NB4 (cell line): ENCODE measurements around the gene TNRC18.

ENCODE experiments used
- POLR2A ChIP-seq: IDR thresholded peaks from 2 replicates; pipeline ENCODE4 v1.6.1; 2011; ENCODE audit warnings: mild to moderate bottlenecking; ENCODE audit not compliant: insufficient read length; ENCODE audit errors: extremely low read depth
- TF ChIP-seq, protein P1 (sequence below): IDR thresholded peaks from one replicate; pipeline ENCODE4 v1.5.1; 2012; ENCODE audit warnings: low read depth, low read length

DNA sequence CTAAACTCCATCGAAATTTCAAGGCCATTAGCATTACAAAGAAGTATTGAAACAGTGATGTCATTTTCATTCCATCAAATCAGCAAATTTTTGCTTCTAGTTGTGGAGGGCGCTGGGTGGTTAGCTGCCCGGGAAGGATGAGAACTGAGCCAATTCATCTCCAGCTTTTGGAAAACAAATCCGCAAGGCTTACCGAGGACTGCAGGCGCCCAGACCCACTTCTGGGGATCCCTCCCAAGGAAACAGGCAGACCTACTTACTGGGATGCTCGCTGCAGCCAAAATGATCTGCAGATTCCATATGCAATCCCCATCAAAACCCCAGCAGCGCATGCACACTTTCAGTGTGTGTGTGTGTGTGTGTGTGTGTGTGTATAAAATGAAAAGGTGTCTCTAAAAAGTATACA, 19.2 kb downstream of the TNRC18 start:
- TF ChIP-seq POLR2A: no peak
- TF ChIP-seq, protein P1, sequence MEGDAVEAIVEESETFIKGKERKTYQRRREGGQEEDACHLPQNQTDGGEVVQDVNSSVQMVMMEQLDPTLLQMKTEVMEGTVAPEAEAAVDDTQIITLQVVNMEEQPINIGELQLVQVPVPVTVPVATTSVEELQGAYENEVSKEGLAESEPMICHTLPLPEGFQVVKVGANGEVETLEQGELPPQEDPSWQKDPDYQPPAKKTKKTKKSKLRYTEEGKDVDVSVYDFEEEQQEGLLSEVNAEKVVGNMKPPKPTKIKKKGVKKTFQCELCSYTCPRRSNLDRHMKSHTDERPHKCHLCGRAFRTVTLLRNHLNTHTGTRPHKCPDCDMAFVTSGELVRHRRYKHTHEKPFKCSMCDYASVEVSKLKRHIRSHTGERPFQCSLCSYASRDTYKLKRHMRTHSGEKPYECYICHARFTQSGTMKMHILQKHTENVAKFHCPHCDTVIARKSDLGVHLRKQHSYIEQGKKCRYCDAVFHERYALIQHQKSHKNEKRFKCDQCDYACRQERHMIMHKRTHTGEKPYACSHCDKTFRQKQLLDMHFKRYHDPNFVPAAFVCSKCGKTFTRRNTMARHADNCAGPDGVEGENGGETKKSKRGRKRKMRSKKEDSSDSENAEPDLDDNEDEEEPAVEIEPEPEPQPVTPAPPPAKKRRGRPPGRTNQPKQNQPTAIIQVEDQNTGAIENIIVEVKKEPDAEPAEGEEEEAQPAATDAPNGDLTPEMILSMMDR: no peak
